Putamen (tissue), 1 donor: ENCODE data around the gene PAXIP1.

Experiments
- DNase-seq: peaks from one replicate; pipeline ENCODE4 v3.0.0-alpha.2; 2016; ENCODE audit warnings: low spot score

The PAXIP1 gene

DNA sequence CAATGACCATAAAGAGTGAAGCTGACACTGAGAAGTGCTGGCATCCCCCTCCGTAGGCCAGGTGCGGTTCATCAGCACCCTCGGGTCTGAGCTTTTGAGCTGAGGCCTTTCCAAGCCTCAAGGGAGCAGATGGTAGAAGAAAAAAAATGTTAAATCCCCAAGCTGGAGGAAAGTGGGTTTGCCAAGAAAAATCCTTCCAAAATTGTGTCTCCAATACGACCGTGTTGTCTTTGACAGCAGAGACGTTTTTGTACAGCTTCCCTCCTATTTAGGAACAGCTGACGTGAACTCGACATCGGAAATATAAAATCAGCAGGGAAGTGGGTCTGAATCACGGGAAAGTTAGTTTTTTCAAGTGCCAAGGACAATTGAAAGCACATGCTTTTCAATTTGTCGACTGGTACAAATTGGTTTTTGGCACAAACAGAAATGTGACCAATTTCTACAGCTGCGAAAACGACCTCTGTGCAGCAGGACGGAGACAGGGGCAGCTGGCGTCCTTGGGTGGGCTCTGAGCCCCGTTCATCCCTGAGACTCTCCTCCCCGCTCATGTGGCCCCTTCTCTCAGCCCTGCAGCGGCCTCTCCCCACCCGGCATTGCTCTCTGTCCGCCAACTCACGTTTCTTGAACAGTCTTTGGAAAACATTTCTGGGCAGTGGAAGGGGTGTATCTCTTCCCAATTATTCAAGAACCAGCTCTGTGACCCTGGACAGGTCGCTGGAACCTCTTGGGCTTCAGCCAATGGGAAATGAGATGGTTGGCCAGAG, 89.9 kb downstream of the PAXIP1 start:
- peak; percentile 30 for DNase-seq

- no peak for DNase-seq
Observed at GRCh38 chr7:154911862-154912455, 91.0 kb downstream of the PAXIP1 start.

- no peak for DNase-seq
Observed at GRCh38 chr7:154911411-154911810, 91.5 kb downstream of the PAXIP1 start.

GRCh38 chr7:154910977-154911376, 91.9 kb downstream of the PAXIP1 start:
- DNase-seq = no peak

DNA sequence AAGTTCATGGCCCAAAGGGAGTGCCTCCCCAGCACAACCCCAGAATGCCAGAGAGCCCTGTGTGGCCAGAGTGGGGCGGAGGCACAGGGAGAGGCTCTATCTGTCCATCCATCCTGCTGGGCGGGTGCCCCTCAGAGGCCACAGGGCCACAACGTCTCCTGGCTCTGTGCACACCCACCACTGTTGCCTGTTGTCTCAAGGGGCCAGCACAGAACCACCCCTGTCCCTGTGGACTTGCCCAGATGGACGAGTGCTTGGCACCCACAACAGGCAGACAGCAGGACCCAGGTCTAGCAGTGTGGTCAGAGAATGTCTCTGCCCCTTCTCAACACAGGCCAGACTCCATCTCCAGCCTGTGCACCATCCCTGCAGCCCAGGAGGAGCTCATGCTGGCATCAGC, 92.8 kb downstream of the PAXIP1 start:
- no peak for DNase-seq

DNA sequence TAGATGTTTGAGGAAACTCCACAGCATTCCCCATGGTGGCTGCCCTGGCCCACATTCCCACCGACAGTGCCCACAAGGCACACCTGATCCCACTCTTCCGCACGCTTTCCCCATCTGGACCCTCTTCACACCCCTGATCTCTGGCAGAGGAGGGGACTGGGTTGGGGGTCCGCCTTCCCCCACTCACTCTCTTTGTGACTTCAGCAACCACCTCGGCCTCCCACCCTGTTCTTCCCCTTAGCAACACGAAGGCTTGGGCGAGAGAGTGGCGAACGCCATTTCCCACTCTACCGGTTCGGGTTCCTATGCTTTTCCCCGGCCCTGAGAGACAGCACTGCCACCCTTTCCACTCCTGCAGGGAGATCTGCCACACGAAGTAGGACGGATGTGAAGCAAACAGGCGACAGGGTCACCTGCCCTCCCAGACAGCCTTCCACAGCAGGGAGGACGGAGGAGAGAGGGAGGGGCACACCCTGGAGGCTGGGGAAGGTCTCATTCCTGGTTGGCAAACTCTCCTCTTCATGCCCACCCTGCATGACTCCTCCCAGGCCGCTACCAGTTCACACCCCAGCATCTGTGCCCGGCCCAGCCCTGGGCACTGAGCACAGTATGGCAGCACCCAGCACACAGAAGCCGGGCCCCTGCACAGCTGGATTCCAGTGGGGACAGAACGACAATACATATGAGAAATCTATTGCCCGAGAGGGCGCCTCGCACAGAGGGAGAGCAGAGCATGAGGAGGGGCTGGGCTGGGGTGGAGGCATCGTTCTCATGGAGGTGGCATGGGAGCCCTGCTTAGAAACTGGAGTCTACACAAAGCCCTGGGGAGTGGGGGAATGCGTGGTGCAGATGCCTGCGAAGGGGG, 93.5 kb downstream of the PAXIP1 start:
- no peak for DNase-seq

DNA sequence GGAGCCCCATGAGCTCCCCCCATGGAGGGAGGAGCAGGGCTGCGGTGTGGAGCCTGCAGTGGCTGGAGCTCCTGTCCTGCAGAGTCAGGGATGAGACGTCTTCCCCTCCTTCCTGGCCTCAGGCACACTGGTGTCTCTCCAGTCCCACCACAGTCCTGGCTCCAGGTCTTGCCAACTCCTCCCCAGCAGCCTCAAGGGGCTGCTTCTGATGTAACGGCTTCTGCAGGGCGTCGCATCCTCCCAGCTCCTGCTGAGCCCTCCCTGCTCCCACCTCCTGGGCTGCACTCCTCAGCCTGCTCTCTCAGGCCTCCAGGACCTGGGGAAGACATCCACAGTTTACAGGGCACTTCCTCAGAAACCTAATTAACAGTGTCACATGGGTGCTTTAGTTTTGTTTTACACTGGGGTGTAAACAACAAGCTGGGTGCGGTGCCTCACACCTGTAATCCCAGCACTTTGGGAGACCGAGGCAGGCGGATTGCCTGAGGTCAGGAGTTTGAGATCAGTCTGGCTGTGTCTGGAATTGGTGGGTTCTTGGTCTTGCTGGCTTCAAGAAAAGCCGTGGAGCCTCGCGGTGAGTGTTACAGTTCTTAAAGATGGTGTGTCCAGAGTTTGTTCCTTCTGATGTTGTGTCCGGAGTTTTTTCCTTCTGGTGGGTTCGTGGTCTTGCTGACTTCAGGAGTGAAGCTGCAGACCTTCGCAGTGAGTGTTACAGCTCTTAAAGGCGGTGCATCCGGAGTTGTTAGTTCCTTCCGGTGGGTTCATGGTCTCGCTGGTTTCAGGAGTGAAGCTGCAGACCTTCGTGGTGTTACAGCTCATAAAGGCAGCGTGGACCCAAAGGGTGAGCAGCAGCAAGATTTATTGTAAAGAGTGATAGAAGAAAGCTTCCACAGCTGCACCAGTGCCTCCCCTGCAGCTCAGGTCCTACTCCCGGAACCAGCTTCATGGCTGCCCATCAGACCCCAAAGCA, 95.0 kb downstream of the PAXIP1 start:
- no peak for DNase-seq

DNA sequence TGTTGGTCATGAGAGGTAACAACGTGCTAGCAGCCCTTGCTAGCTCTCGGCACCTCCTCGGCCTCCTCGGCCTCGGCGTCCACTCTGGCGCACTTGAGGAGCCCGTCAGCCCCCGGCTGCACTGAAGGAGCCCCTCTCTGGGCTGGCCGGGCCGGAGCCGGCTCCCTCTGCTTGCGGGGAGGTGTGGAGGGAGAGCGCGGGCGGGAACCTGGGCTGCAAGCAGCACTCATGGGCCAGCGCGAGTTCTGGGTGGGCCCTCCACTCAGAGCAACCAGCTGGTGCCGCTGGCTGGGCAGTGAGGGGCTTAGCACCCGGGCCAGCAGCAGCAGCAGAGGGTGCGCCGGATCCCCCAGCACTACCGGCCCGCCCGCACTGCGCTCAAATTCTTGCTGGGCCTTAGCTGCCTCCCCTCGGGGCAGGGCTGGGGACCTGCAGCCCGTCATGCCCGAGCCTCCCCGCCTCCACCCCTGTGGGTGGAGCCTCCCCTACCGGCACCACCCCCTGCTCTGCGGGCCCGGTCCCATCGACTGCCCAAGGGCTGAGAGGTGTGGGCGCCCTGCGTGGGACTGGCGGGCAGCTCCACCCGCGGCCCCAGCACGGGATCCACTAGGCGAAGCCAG, 96.1 kb downstream of the PAXIP1 start:
- DNase-seq = no peak

DNA sequence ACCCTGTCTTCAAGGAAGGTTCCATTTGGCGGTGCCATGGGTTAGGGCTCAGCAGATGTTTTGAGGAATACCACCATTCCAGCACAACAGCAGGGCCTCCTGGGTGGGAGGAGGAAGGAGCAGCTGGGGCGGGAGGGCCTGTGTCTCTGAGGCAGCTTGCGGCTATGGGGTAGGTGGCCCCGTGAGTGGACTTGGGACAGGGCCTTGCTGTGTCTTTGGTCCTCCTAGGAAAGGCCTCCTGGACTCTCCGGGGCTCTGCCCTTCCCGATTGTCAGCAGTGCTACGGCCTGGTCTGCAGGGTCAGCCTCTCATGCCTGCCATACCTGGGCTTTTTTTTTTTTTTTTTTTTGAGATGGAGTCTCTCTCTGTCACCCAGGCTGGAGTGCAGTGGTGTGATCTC, 96.7 kb downstream of the PAXIP1 start:
- no peak for DNase-seq

DNA sequence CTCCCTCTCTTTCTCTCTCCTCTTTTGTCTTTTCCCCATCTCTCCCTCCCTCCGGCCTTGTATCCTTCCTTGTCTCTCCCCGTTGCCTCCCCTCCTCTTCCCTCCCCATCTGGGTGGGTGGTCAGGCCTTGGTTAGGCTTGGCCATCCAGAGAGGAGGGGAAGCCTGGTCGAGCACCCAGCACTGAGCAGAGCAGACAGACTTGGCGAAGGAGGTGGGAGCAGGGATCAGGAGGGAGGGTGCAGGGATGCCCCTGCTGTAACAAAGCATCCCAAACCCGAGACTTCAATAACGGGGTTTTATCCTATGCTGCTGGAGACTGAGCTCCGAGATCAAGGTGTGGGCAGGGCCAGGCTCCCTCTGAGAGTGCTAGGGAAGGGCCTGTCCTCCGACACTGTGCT, 97.3 kb downstream of the PAXIP1 start:
- DNase-seq = no peak

GRCh38 chr7:154905146-154905545, 97.8 kb downstream of the PAXIP1 start:
- DNase-seq = no peak

DNA sequence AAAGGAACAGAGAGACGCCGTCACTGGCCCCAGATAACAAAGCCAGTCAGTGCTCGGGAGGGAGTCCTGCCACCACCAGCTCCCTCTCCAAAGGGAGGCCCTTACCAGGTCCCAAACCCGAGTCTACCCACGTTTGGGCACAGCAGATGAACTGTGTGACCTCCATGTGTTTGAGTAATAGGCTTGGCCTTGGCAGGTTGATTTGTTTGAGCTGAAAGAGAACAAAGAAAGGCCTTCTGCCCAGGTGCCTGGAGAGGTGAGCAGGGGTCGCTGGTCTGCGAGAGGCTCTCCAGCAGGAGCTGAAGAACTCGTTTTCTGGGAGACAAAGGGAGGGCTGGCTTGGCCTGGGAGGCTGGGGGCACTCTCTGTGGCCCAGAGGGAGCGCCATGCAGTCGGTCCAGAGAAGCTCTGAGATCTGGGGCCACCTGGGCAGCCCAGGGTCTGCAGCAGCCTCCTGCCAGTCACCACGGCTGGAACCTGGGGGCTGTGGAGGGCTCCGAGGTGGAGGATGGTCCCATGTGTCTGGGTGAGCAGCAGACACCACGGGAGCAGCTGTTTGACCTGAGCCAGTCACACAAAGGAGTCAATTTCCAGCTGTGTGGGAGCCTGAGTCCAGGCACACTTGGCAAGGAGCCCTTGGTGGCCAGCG, 99.7 kb downstream of the PAXIP1 start:
- no peak for DNase-seq

- peak; percentile 69 for DNase-seq
Observed at GRCh38 chr7:154902600-154903082, 100.3 kb downstream of the PAXIP1 start.

DNA sequence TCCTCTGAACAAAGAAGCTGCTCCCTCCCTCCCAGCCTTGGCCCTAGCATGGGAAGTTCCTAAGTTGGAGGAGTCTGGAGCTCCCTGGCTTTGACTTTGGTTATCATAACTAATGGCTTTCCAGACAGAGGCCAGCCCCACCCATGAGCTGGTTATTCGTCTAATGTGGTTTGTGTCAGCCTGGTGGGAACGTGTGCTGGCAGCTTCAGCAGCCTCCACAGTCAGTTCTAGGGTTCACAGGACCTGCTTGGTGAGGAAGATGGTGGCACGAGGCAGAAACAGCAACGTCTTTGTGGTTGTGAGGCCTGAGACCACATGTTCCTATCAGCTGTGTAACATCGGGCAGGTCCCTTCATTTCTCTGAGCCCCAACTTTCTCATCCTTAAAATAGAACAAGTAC, 103.1 kb downstream of the PAXIP1 start:
- DNase-seq = no peak

GRCh38 chr7:154898973-154899855, 103.7 kb downstream of the PAXIP1 start:
- no peak for DNase-seq

DNA sequence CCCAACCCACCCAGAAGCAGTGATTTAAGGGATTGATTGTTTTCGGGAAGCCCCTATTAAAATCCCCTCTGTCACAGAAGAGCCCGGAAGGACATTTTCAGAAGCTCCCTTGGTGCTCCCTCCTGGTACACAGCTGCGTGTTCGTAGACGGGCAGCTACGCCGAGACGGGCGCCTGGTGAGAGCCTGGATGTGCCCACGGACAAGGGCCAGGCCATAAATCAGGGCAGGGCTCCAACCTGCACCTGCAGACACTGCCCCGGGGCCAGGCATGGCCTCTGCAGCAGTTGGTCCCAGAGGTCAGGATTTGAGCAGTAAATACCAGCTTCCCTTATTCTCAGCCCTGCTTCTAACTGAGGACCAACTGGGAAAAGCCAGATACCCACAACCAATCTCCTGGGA, 106.8 kb downstream of the PAXIP1 start:
- DNase-seq = no peak
